LoVo (cell line): ENCODE results near the gene FRMD6.

Experiments
- DNase-seq: peaks from one replicate; pipeline ENCODE4 v3.0.0-alpha.2; 2016; ENCODE audit warnings: low spot score

The FRMD6 gene

DNA sequence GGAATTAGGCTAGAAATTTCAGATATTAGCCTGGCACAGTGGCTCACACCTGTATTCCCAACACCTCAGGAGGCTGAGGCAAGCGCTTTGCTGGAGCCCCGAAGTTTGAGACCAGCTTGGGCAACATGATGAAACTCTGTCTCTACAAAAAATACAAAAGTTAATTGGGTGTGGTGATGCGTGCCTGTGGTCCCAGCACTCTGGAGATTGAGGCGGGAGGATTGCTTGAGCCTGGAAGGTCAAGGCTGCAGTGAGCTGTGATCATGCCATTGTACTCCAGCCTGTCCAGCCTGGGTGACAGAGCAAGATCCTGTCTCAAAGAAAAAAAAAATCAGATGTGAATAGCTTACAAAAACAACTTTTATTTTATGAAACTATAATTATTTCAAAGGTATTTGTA, 15.1 kb downstream of the FRMD6 start:
- DNase-seq: no peak

DNA sequence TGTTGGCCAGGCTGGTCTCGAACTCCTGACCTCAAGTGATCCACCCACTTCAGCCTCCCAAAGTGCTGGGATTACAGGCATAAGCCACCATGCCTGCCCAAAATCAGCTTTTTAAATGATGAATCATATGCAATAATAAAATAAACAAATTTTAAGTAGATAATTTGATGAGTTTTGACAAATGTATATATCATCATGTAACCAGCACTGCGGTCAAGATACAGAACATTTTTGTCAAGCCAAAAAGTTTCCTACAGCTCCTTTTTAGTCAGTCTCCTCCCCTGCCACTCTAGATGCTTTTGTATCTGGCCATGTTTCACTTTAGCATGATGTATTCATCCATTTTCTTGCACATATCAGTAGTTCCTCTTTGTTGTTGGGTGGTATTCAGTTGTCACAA, 17.2 kb downstream of the FRMD6 start:
- DNase-seq: no peak

DNA sequence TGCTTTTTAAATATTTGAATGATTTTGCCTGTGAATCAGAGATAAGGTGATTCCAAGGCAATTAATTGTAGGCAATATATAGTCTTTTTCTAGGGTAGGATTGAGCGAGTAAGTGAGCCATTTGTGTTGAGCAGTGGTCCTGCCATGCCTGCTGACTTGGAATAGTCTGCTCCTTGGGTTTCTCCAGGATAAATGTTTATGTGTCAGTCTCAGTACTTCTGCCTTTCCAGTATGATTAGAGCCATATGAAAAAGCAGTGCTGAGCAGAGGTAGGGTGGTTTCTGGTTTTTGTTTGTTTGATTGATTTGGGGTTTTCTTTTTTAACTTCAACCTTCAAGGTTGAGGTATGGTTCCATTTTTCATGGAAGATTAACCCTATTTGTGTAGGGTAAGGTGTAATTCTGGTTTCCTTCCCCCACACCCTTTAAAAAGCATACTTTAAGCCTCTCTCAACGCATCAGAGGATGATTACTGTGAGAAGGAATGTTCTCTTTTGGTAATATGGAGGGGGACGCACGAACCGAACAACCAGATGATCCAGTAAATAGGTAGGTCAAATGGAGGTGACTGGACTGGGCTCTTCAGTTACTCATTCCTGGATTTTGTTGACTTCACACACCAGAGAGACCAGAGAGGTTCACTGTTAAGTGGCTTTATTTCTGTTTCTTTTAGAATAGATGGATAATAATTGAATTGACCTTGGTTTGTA, 22.7 kb downstream of the FRMD6 start:
- DNase-seq: no peak

DNA sequence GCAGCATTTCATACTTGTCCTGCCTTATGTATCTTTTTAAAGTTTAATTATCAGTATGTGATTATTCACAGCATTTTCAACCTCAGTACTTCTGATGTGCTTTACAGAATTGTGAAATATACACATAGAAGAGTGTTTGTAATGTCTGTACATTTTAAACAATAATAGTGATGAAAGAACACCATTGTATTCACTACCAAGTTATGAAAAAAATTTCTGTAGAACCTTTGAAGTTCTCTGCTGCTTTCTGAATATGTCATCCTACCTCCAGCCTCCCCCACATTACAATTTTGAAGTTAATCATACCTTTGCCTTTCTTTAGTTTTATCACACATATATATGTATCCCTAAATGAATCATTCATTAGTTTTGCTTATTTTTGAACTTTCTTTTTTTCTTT, 24.8 kb downstream of the FRMD6 start:
- no peak for DNase-seq

DNA sequence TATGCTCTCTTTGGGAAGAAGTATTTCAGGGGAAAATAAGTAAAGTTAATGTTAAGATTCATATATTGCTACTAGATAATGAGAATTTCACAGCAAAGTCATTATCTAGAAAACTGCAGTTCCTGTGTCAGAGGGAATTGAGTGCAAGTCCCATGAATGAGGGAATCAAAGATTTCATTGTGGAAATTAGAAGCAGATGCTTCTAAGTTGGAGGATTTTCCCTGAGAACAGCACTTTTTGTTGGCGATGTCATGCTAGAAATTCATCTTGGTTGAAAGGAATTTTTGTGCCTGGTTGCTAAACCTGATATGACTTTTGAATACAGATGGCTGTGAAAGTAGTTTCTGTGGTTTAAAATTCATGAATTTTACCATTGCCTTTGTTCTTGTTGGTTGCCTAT, 25.6 kb downstream of the FRMD6 start:
- DNase-seq: no peak

DNA sequence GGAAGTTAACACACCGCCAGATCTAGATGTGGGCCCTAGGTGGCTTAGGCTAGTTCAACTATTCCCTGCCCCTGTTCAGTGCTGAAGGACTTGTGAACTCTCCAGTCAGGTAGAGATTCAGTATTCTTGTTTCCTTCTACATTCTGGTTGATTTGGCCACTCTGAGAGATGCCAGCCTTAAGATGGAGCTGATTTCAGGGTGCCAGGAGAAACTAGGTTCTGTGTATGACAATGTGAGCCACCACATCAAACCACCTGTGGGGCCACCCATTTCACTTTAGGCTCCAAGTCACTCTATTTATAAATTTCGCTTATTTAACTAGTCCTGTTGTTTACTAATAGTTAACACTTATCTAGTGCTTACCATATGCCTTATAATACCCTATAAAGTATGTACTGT, 26.0 kb downstream of the FRMD6 start:
- DNase-seq: no peak

DNA sequence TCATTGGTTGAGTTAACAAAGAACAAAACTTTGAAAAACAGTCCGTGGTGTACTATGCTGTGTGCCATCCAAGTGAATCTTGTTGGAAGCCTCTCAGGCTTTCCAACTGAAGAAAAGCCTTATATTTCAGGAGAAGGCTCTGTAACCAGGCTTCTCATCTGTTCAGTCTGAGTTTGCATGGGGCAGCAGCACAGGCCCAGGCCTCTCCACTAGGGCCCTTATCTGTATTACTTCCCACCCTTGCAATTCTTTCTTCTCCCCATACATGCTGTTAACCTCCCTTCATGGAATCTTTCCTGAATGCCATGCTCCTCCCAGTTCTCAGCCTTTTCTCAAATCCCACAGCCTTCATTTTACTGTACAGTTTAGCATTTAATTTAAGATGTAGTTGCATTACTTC, 28.3 kb downstream of the FRMD6 start:
- no peak for DNase-seq

DNA sequence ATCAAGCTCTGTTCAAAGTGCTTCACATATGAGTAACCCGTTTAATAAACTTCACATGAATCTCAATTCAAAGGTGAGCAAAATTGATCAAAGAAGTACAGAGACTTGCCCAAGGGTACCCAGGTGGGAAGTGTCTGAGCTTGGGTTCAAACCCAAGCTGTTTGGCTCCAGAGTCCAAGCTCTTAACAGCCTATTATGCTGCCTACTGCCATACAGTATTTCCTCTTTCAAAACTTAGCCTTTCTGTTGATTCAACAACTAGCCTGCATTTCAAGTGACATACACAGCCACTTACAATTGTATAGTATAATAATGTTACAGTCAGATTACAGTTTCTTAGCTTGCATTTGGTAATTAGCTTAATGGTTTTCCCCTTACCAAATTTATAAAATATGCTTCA, 29.7 kb downstream of the FRMD6 start:
- no peak for DNase-seq

DNA sequence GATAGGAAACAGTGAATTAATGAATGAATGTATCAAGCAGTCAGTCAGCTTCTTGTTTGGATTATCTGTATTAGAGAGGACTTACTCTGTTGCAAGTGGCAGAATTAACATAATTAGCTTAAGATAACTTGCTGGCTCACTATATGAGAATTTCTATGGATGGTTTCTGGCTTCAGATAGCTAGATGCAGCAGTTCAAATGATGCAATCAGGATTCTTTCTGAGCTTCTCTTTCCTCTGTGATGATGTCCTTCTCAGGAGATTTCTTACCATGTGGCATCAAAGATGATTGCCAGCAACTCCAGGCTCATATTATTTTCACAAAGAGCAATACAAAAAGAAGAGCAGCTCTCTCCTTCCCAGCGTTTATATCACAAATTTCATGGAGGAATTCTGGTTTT, 30.7 kb downstream of the FRMD6 start:
- DNase-seq: no peak

DNA sequence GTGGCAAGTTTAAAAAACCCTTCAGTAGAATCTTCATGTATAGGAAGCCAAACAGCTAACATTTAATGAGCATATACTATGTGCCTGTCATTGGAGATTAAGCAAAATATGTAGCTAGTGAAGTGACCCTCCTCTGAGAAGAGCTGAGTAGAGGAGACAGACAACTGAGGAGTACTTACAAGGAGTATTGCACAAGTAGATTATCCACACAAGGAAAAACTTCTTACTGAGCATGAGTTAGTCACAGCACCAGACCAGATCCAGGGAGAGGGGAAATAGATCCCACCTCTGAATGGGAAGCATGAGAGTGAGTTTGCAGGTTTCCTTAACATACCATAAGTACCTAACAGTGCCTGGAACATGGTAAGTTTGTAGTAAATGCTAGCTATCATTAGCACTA, 33.0 kb downstream of the FRMD6 start:
- no peak for DNase-seq

DNA sequence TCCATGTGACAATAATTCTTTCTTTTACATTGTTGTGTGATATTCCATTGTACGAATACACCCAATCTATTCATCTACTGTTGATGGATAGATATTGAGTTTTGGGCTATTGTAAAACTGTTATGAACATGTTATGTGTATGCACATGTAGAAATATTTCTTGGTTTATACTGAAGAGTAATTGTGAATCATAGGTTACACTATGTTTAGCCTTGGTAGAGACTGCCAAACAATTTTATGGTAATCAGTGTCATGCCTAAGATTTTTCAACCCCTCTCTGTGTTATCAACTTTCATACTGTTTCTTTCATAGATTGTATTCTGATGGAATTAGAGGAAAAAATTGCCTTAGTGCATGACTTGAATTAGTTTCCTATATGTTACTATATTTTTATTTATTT, 39.5 kb downstream of the FRMD6 start:
- DNase-seq: no peak

DNA sequence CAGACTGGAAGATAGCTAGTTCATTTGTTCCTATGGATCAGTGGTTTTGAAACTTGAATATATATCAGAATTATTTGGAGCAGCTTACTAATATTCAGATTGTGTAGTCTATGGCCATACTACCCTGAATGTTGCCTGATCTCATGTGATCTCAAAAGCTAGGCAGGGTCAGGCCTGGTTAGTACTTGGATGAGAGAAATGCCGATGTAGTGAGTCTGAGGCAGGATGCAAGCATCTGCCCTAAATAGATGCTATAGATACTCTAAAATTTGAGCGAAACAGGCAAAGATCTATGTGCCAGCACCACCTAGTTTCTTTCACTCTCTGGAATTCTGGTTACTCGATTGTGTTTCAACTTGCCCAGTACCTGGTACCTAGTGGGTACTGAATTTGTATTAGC, 40.9 kb downstream of the FRMD6 start:
- DNase-seq: no peak

DNA sequence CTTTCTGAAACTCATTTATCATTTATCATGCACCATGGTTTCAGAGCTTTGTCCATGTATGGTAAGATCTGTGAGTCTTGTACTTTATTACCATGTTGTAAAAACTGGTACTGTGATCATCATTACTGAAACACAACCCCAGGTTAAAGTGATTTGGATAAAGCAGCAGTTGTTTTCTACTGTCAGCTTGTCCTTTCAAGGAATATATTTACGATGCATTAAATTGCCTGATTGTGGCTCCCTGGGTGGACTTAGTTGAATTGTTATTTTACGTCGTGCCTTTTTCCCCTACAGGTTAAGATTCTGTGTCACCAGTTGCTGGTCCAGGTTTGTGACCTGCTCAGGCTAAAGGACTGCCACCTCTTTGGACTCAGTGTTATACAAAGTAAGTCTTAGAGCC, 46.1 kb downstream of the FRMD6 start:
- no peak for DNase-seq

DNA sequence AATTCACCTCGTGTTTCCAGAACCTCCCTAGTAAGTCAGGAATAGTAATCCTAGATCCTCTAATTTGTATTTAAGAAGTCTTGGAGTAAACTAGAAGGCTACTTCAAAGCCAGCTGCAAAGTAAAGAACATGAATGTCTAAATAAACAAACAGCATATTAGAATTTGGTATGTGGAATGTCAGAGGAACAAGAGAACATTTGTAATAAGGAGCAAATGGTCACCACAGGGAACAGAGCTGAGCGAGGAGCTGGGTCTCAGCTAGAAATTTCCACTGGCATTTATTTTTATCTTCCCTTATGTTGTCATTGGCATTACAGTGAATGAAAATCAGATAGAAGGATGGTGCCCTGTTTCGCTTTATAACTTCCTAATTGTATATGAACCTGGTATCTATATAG, 50.2 kb downstream of the FRMD6 start:
- no peak for DNase-seq

DNA sequence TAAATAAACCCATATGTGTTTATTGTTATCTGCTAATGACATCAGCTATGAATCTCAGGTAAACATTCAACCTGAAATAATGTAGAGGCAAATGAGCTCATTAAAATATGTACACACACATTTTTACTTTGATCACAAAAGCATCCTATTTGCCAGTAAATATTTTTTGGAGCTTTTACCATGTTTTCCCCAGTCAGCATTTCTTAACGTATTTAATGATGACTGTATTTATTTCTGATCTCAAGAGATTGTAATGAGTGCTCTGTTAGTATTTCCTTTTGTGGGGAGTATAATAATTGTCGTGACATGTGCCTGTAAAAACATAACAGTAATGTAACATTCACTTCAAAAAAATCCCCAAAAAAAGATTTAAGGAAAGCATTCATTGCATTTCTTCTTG, 52.1 kb downstream of the FRMD6 start:
- DNase-seq: no peak

DNA sequence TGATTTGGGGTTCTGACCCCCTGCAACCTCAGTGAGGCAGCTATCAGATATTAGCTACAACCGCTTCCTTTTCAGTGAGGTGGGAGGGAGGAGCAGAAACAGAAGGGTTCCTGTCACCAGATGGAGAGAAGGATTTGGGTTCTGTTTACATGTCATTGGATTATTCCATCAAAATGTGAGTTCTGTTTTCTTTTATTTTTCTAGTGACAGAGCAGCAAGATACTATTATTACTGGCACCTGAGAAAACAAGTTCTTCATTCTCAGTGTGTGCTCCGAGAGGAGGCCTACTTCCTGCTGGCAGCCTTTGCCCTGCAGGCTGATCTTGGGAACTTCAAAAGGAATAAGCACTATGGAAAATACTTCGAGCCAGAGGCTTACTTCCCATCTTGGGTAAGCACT, 52.8 kb downstream of the FRMD6 start:
- DNase-seq: no peak

DNA sequence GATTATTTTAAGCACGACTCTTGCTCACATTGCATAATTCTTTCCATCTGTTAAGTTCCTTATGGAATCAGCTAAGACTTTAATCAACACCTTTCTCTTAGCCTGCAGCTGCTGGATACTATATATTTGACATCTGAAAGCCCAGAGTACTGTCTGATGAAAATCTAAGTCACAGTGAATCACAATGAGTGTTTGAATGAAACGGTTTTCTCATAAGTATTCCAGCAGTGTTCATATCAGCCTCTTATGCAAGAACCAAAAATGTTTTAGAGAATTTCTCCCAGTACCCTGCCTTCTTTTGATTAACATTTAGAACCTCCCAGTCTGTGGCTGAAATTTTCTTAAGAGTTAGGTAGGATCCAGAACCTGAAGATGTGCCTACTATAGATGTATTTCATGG, 55.6 kb downstream of the FRMD6 start:
- DNase-seq: no peak

DNA sequence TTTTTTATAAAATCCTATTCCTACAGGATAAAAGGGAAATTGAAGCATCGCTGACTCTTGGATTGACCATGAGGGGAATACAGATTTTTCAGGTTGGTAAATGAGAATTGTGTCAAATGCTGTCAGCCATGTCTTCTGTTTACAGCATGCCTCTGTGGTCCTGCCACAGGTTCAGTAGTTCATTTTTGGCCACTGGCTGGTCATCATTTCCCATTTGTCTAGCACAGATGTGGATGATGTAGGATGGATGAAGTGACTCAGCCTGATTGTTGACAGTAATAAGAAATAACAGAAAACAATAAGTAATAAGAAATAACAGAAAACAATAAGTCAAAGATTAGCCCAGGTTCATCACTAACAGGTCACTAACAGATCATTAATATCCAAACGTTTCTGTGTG, 59.8 kb downstream of the FRMD6 start:
- DNase-seq: no peak

DNA sequence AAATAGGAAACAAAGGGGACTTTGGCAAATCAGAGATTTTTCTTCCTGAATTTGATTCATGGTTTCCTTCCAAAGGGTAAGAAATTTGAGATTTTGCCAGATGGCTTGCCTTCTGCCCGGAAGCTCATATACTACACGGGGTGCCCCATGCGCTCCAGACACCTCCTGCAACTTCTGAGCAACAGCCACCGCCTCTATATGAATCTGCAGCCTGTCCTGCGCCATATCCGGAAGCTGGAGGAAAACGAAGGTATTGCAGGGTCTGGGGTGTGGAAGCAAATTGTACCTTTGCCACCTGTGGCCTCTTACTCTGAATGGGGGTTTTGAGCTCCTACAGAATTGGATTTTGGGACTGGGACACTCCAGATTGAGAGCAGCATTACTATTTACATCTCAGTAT, 63.5 kb downstream of the FRMD6 start:
- no peak for DNase-seq

DNA sequence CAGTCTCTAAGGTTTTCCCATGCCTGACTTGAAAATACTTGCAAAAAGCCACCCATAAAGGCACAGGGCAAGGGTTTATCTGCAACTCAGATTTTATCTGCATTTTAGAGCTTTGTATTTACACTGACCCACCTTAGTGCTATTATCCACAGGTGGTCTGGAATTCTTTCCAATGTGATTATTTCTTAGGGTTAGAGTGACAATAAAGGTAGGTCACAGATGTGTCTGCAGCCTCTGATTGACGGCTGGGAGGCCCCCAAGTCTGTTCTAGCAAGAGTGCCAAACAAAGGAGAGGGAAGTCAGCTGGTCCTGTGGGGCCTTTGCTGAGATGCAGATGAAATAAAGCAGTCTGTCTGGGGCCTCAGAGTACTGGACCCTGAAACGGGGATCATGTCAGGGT, 64.0 kb downstream of the FRMD6 start:
- DNase-seq: no peak

DNA sequence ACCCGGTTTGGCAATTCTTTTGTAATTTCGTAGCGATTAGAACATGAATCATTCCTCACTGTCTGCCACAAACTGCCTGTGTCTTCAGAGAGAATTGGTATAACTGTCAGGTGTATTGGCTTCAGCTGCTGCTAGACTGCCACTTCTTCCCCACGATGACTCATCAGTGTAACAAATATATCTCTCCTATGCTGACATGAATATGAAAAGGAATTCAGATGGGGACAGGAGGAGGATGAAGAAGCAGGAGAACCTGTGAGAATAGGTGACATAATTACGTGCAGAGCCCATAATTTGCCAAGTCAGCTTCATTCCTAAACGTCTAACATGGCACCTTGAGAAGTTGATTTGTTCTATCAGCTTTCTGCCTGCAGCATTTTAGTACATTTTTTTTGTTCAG, 64.9 kb downstream of the FRMD6 start:
- DNase-seq: no peak

DNA sequence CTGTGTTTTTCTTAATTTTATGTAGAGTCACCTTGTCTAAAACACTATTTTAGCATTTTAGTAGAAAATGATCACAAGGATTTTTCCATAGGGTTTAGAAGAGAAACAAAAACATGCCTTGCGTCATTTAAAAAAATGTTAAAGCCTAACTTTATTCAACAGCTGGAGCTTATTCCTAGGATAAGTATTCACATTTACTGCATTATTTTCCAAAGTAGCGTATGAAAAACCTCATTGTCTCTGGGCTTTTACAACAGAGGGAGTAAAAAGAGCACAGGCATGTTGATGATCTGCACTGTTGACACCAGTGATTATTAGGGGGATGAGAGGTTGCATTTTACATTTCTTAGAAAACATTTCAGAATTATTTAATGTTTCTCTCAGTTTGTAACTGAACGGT, 66.1 kb downstream of the FRMD6 start:
- no peak for DNase-seq

DNA sequence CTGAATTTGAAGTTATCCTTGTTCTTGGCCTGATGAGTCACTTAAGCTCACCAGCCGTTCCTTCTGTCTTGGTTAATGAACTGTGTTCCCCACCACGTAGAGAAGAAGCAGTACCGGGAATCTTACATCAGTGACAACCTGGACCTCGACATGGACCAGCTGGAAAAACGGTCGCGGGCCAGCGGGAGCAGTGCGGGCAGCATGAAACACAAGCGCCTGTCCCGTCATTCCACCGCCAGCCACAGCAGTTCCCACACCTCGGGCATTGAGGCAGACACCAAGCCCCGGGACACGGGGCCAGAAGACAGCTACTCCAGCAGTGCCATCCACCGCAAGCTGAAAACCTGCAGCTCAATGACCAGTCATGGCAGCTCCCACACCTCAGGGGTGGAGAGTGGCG, 68.2 kb downstream of the FRMD6 start:
- DNase-seq: no peak

DNA sequence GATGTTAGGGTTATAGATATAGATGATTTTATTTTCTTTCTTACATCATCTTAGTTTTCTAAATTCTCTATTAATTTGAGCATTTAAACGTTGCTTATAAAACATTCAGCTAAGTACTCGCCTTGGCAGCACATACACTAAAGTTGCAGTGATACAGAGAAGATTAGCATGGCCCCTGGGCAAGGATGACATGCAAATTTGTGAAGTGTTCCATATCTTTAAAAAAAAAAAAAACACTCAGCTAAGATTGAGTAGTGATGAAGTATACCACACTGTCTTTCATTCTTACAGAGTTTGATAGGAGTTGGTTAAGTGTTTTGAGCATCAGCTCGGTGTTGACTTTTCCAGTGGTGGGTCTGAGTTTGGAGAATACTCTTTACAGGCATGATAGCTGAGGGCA, 72.3 kb downstream of the FRMD6 start:
- no peak for DNase-seq

DNA sequence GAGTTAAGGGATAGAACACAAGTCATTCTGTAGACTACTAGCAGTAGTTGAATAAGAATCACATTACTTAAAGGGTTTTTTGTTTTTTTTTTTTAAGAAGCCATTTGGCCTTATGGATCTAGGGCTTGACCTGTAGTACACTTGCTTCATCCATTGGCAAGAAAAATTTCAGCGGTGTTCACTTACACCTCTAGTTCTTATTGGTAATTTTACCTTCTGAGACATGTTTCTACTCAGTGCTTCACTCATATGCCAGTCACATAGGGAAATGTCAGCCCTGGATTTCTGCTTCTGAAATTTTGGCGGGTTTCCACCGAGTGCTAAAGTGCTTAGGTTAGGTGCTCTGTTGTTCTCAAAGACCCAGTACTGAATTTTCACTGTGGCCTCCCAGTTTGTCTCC, 72.9 kb downstream of the FRMD6 start:
- no peak for DNase-seq
